ENCODE results near the gene WTIP.
"Not testable (repeated sequence)": the region's sequence is repeated elsewhere in the genome, so short reads cannot be mapped to it uniquely, and the experiment has no call there.

Gene WTIP

GRCh38 chr19:34480971-34481841, at the start of gene WTIP:
WTIP (plus strand) TSS chr19:34481758; CDS start chr19:34481975, 217 bp downstream.
- DNase-seq = no peak

- no peak for DNase-seq
Measured at GRCh38 chr19:34432797-34433196, 48.8 kb upstream of the WTIP start.

- no peak for DNase-seq
Measured at GRCh38 chr19:34436716-34437115, 44.8 kb upstream of the WTIP start.

- no peak for DNase-seq
Measured at GRCh38 chr19:34448191-34448590, 33.4 kb upstream of the WTIP start.

GRCh38 chr19:34452723-34453122, 28.8 kb upstream of the WTIP start:
- no peak for DNase-seq

- DNase-seq = no peak
Measured at GRCh38 chr19:34454091-34454490, 27.5 kb upstream of the WTIP start.

GRCh38 chr19:34454685-34455084, 26.9 kb upstream of the WTIP start:
- DNase-seq = no peak

- not testable (repeated sequence) for DNase-seq
Measured at GRCh38 chr19:34455783-34456480, 25.6 kb upstream of the WTIP start.

GRCh38 chr19:34457446-34457845, 24.1 kb upstream of the WTIP start:
- no peak for DNase-seq

GRCh38 chr19:34458677-34459076, 22.9 kb upstream of the WTIP start:
- DNase-seq = no peak

- DNase-seq = no peak
Measured at GRCh38 chr19:34459614-34460013, 21.9 kb upstream of the WTIP start.

- no peak for DNase-seq
Measured at GRCh38 chr19:34461375-34462100, 20.0 kb upstream of the WTIP start.

- DNase-seq = not testable (repeated sequence)
Measured at GRCh38 chr19:34464785-34465184, 16.8 kb upstream of the WTIP start.

- DNase-seq = no peak
Measured at GRCh38 chr19:34468409-34468808, 13.1 kb upstream of the WTIP start.

GRCh38 chr19:34469026-34469425, 12.5 kb upstream of the WTIP start:
- not testable (repeated sequence) for DNase-seq

GRCh38 chr19:34471906-34472700, 9.5 kb upstream of the WTIP start:
- DNase-seq = no peak

GRCh38 chr19:34474233-34474989, 7.1 kb upstream of the WTIP start:
- DNase-seq = no peak

- DNase-seq = no peak
Measured at GRCh38 chr19:34475026-34475974, 6.3 kb upstream of the WTIP start.

GRCh38 chr19:34475975-34476594, 5.5 kb upstream of the WTIP start:
- no peak for DNase-seq

- DNase-seq = not testable (repeated sequence)
Measured at GRCh38 chr19:34478496-34478895, 3.1 kb upstream of the WTIP start.
